ENCODE results near the gene RNF217.
"Not testable (repeated sequence)": the region's sequence is repeated elsewhere in the genome, so short reads cannot be mapped to it uniquely, and the experiment has no call there.

RNF217 gene

GRCh38 chr6:124962639-124963415 is 590 bp downstream of the RNF217 start:
- DNase-seq (ENCODE audit: insufficient read length, low spot score): no peak
- no peak for FAIRE-seq
- peak; percentile 19 for TF ChIP-seq CTCF (IDR thresholded peaks at IDR 0.05; ENCODE audit: insufficient read depth, missing control alignments)

- TF ChIP-seq CTCF (IDR thresholded peaks at IDR 0.05; ENCODE audit: insufficient read depth, missing control alignments): no peak
- no peak for DNase-seq (ENCODE audit: insufficient read length, low spot score)
- peak; percentile 25 for FAIRE-seq
Observed at GRCh38 chr6:124963416-124963785, 1.2 kb downstream of the RNF217 start.

GRCh38 chr6:124963831-124964763 is 1.9 kb downstream of the RNF217 start:
- DNase-seq (ENCODE audit: insufficient read length, low spot score): no peak
- no peak for TF ChIP-seq CTCF (IDR thresholded peaks at IDR 0.05; ENCODE audit: insufficient read depth, missing control alignments)
- FAIRE-seq: no peak

- TF ChIP-seq CTCF (IDR thresholded peaks at IDR 0.05; ENCODE audit: insufficient read depth, missing control alignments): no peak
- FAIRE-seq (no peak), DNase-seq (ENCODE audit: insufficient read length, low spot score) (no peak)
Observed at GRCh38 chr6:124964764-124965105, 2.5 kb downstream of the RNF217 start.

GRCh38 chr6:124965424-124965850 is 3.2 kb downstream of the RNF217 start:
- not testable (repeated sequence) for FAIRE-seq; DNase-seq (ENCODE audit: insufficient read length, low spot score)

GRCh38 chr6:124967444-124967843 is 5.2 kb downstream of the RNF217 start:
- no peak for TF ChIP-seq CTCF (IDR thresholded peaks at IDR 0.05; ENCODE audit: insufficient read depth, missing control alignments)
- no peak for FAIRE-seq
- DNase-seq (ENCODE audit: insufficient read length, low spot score): no peak

- FAIRE-seq (no peak), DNase-seq (ENCODE audit: insufficient read length, low spot score) (no peak)
- no peak for TF ChIP-seq CTCF (IDR thresholded peaks at IDR 0.05; ENCODE audit: insufficient read depth, missing control alignments)
Observed at GRCh38 chr6:124968401-124968800, 6.2 kb downstream of the RNF217 start.
